GM12875 (cell line): ENCODE results near the gene ZNRF3.

Experiments used
- H3K4me3 ChIP-seq: one replicate; pipeline ENCODE4 v1.5.1; 2011; ENCODE audit warnings: low read depth, low read length, control low read depth
- CTCF ChIP-seq: IDR thresholded peaks from 2 replicates; pipeline ENCODE4 v1.5.1; 2011; ENCODE audit warnings: low read depth, mild to moderate bottlenecking, control low read depth, inconsistent platforms, low read length, moderate library complexity, borderline replicate concordance; ENCODE audit not compliant: insufficient read depth

Gene ZNRF3

GRCh38 chr22:29030016-29030617 is 146.7 kb downstream of the ZNRF3 start:
- TF ChIP-seq CTCF: no peak
- H3K4me3 ChIP-seq: no peak overlapping the region

GRCh38 chr22:29030618-29031226 is 147.3 kb downstream of the ZNRF3 start:
- H3K4me3 ChIP-seq: no peak overlapping the region
- no peak for TF ChIP-seq CTCF

- TF ChIP-seq CTCF: no peak
- H3K4me3 ChIP-seq: no peak overlapping the region
Measured at GRCh38 chr22:29031227-29032011, 148.0 kb downstream of the ZNRF3 start.

- no peak for TF ChIP-seq CTCF
- no peak overlapping the region for H3K4me3 ChIP-seq
Measured at GRCh38 chr22:29032014-29032475, 148.7 kb downstream of the ZNRF3 start.

- TF ChIP-seq CTCF: no peak
- H3K4me3 ChIP-seq: no peak overlapping the region
Measured at GRCh38 chr22:29032584-29032983, 149.2 kb downstream of the ZNRF3 start.

GRCh38 chr22:29037340-29037932 is 154.1 kb downstream of the ZNRF3 start:
- no peak overlapping the region for H3K4me3 ChIP-seq
- TF ChIP-seq CTCF: no peak
